SJCRH30 (cell line): ENCODE data around the gene C2orf74. TPM values are rescaled to one million over a fixed set of nuclear protein-coding genes. Genes with fewer than 3 reads are reported as not detected.
"Not testable (repeated sequence)": the region's sequence is repeated elsewhere in the genome, so short reads cannot be mapped to it uniquely, and the experiment has no call there.

Experiments
- DNase-seq, 2 experiments: peaks; one replicate each; pipeline ENCODE4 v3.0.0-alpha.2; 2015 to 2020
- H3K27ac ChIP-seq: fragments of 250-450 bp; sonication (Bioruptor Pico); 2 replicates; pipeline ENCODE4 v1.5.1; 2020; ENCODE audit warnings: mild to moderate bottlenecking, moderate library complexity
- H3K27me3 ChIP-seq: fragments of 250-450 bp; sonication (Bioruptor Pico); 2 replicates; pipeline ENCODE4 v1.5.1; 2020; ENCODE audit warnings: mild to moderate bottlenecking, moderate library complexity
- H3K36me3 ChIP-seq: fragments of 250-450 bp; sonication (Bioruptor Pico); 2 replicates; pipeline ENCODE4 v1.5.1; 2020; ENCODE audit warnings: mild to moderate bottlenecking, moderate library complexity
- H3K4me1 ChIP-seq: fragments of 250-450 bp; sonication (Bioruptor Pico); 2 replicates; pipeline ENCODE4 v1.5.1; 2020; ENCODE audit warnings: mild to moderate bottlenecking, moderate library complexity
- H3K4me3 ChIP-seq: fragments of 250-450 bp; sonication (Bioruptor Pico); 2 replicates; pipeline ENCODE4 v1.5.1; 2020; ENCODE audit warnings: mild to moderate bottlenecking, moderate library complexity
- H3K9me3 ChIP-seq: fragments of 250-450 bp; sonication (Bioruptor Pico); replicated peaks from 2 replicates; pipeline ENCODE4 v1.5.1; 2020; ENCODE audit warnings: mild to moderate bottlenecking, moderate library complexity
- total RNA-seq: library from RNA; depleted of rRNA; stranded (reverse); fragments of >200 nt; shearing (Covaris generic); gene quantifications from 2 replicates; pipeline ENCODE4 v1.2.3, GENCODE V29; 2014

Gene C2orf74
- total RNA-seq, 1 experiment from 2014 or later, result 19.9 TPM

- Histone ChIP-seq H3K4me3 (no peak overlapping the region), H3K9me3 (no peaks in the 10 kb centered on the region), H3K27me3 (no peaks in the 10 kb centered on the region), H3K27ac (no peak overlapping the region), H3K36me3 (no peaks in the 10 kb centered on the region; the same call in 1 of the 2 replicates), H3K4me1 (no peaks in the 10 kb centered on the region)
- DNase-seq, result no peak
These were observed 4.5 kb upstream of the C2orf74 start for GRCh38 chr2:61157371-61158003.

GRCh38 chr2:61158356-61158955 is 3.5 kb upstream of the C2orf74 start:
- no peak overlapping the region for H3K27ac ChIP-seq
- DNase-seq, result no peak
- H3K4me1 ChIP-seq, result no peaks in the 10 kb centered on the region
- no peak overlapping the region for H3K4me3 ChIP-seq
- no peaks in the 10 kb centered on the region for H3K27me3 ChIP-seq
- H3K36me3 ChIP-seq, result no peaks in the 10 kb centered on the region; the same call in 1 of the 2 replicates
- H3K9me3 ChIP-seq, result no peaks in the 10 kb centered on the region

GRCh38 chr2:61162721-61163120 is 733 bp downstream of the C2orf74 start:
- no peaks in the 10 kb centered on the region for H3K4me1 ChIP-seq
- H3K9me3 ChIP-seq, result no peaks in the 10 kb centered on the region
- no peak overlapping the region for H3K4me3 ChIP-seq
- H3K36me3 ChIP-seq, result no peaks in the 10 kb centered on the region; the same call in 1 of the 2 replicates
- H3K27ac ChIP-seq, result no peak overlapping the region
- DNase-seq, result no peak
- no peaks in the 10 kb centered on the region for H3K27me3 ChIP-seq

GRCh38 chr2:61165082-61165481 is 3.1 kb downstream of the C2orf74 start:
- not testable (repeated sequence) for DNase-seq, H3K27me3 ChIP-seq, H3K36me3 ChIP-seq, H3K27ac ChIP-seq, H3K9me3 ChIP-seq, H3K4me1 ChIP-seq, H3K4me3 ChIP-seq

GRCh38 chr2:61165946-61166345 is 4.0 kb downstream of the C2orf74 start:
- DNase-seq, result no peak
- no peaks in the 10 kb centered on the region for H3K9me3 ChIP-seq
- no peaks in the 10 kb centered on the region for H3K27me3 ChIP-seq
- no peak overlapping the region for H3K27ac ChIP-seq
- no peaks in the 10 kb centered on the region for H3K4me1 ChIP-seq
- H3K36me3 ChIP-seq, result peaks cover 2% of the 10 kb centered on the region; the same call in 1 of the 2 replicates
- no peak overlapping the region for H3K4me3 ChIP-seq

GRCh38 chr2:61167579-61167978 is 5.6 kb downstream of the C2orf74 start:
- no peak overlapping the region for H3K27ac ChIP-seq
- no peaks in the 10 kb centered on the region for H3K27me3 ChIP-seq
- H3K9me3 ChIP-seq, result no peaks in the 10 kb centered on the region
- H3K36me3 ChIP-seq, result 0 out of 2 replicates have a peak, but pooled peaks cover 2% of the 10 kb centered on the region
- H3K4me1 ChIP-seq, result no peaks in the 10 kb centered on the region
- H3K4me3 ChIP-seq, result no peak overlapping the region
- no peak for DNase-seq

- Histone ChIP-seq H3K27me3 (no peaks in the 10 kb centered on the region), H3K4me3 (no peak overlapping the region), H3K36me3 (0 out of 2 replicates have a peak, but pooled peaks cover 2% of the 10 kb centered on the region), H3K27ac (no peak overlapping the region), H3K9me3 (no peaks in the 10 kb centered on the region), H3K4me1 (no peaks in the 10 kb centered on the region)
- DNase-seq, result no peak
These were observed 10.7 kb downstream of the C2orf74 start for GRCh38 chr2:61172671-61173070.

- Histone ChIP-seq H3K4me1 (peaks cover 3% of the 10 kb centered on the region; the same call in 1 of the 2 replicates), H3K36me3 (0 out of 2 replicates have a peak, but pooled peaks cover under 1% of the 10 kb centered on the region), H3K4me3 (no peak overlapping the region), H3K9me3 (no peaks in the 10 kb centered on the region), H3K27ac (no peak overlapping the region), H3K27me3 (no peaks in the 10 kb centered on the region)
- DNase-seq, result no peak
These were observed 11.1 kb downstream of the C2orf74 start for GRCh38 chr2:61173116-61173515.

GRCh38 chr2:61175036-61175435 is 13.0 kb downstream of the C2orf74 start:
- H3K27ac ChIP-seq, result no peak overlapping the region
- H3K27me3 ChIP-seq, result no peaks in the 10 kb centered on the region
- H3K4me3 ChIP-seq, result no peak overlapping the region
- no peaks in the 10 kb centered on the region for H3K9me3 ChIP-seq
- H3K4me1 ChIP-seq, result peaks cover 10% of the 10 kb centered on the region; the same call in 1 of the 2 replicates
- no peaks in the 10 kb centered on the region; the same call in 1 of the 2 replicates for H3K36me3 ChIP-seq
- DNase-seq, result no peak

- peak overlapping the region; percentile 81 for H3K4me3 ChIP-seq
- H3K36me3 ChIP-seq, result peaks cover 11% of the 10 kb centered on the region
- peak overlapping the region; percentile 95 for H3K27ac ChIP-seq
- peaks cover 10% of the 10 kb centered on the region; the same call in 1 of the 2 replicates for H3K4me1 ChIP-seq
- no peaks in the 10 kb centered on the region for H3K9me3 ChIP-seq
- DNase-seq, result peak; percentile 94 to 97
- H3K27me3 ChIP-seq, result no peaks in the 10 kb centered on the region
These were observed 15.1 kb downstream of the C2orf74 start for GRCh38 chr2:61176755-61177726.

GRCh38 chr2:61177727-61178549 is 15.9 kb downstream of the C2orf74 start:
- H3K9me3 ChIP-seq, result no peaks in the 10 kb centered on the region
- H3K4me3 ChIP-seq, result peak overlapping the region; percentile 81
- peaks cover 10% of the 10 kb centered on the region; the same call in 1 of the 2 replicates for H3K4me1 ChIP-seq
- peak overlapping the region; percentile 95 for H3K27ac ChIP-seq
- H3K36me3 ChIP-seq, result peaks cover 19% of the 10 kb centered on the region
- DNase-seq, result peak; percentile 56 to 68
- no peaks in the 10 kb centered on the region for H3K27me3 ChIP-seq

- Histone ChIP-seq H3K36me3 (peaks cover 29% of the 10 kb centered on the region), H3K27ac (no peak overlapping the region), H3K9me3 (no peaks in the 10 kb centered on the region), H3K27me3 (no peaks in the 10 kb centered on the region), H3K4me3 (no peak overlapping the region), H3K4me1 (peaks cover 10% of the 10 kb centered on the region; the same call in 1 of the 2 replicates)
- DNase-seq, result peak in 1 of 2 experiments; percentile 37
These were observed 16.9 kb downstream of the C2orf74 start for GRCh38 chr2:61178603-61179545.
